ENCODE measurements around the gene TACC3.

DNA sequence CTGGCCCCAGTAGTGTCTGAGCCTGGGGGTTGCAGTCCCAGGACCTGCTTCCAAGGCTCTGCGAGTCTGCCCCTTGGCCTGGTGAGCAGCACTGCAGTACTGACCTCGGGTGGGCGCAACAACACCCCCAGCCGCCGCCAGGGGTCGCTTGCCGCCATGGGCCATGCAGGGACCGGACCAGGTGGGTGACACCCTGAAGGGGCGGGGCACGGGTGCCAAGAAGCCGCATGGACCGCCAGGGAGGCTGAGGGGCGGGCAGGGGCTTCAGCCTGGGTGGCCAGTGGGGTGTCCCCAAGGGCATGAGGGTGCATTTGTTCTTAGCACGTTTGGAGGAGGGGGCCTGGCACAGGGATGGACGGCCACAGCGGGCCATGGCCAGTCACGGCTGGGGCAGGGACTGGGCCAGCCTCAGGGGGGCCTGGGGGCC lies 25.0 kb downstream of the TACC3 start:
- no peak for TF ChIP-seq EZH2 (IDR thresholded peaks at IDR 0.05; ENCODE audit: low read length, missing control alignments)
- TF ChIP-seq, protein P1, sequence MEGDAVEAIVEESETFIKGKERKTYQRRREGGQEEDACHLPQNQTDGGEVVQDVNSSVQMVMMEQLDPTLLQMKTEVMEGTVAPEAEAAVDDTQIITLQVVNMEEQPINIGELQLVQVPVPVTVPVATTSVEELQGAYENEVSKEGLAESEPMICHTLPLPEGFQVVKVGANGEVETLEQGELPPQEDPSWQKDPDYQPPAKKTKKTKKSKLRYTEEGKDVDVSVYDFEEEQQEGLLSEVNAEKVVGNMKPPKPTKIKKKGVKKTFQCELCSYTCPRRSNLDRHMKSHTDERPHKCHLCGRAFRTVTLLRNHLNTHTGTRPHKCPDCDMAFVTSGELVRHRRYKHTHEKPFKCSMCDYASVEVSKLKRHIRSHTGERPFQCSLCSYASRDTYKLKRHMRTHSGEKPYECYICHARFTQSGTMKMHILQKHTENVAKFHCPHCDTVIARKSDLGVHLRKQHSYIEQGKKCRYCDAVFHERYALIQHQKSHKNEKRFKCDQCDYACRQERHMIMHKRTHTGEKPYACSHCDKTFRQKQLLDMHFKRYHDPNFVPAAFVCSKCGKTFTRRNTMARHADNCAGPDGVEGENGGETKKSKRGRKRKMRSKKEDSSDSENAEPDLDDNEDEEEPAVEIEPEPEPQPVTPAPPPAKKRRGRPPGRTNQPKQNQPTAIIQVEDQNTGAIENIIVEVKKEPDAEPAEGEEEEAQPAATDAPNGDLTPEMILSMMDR (conservative IDR thresholded peaks at IDR 0.05 in 1 of 2, IDR thresholded peaks at IDR 0.05 in 1 of 2; ENCODE audit: low read depth in 1 of 2, low read length in 2 of 2), result peak; percentile 66 to 77

All from fibroblast of lung (primary cell).